ENCODE data around the gene SMC1B.

DNA sequence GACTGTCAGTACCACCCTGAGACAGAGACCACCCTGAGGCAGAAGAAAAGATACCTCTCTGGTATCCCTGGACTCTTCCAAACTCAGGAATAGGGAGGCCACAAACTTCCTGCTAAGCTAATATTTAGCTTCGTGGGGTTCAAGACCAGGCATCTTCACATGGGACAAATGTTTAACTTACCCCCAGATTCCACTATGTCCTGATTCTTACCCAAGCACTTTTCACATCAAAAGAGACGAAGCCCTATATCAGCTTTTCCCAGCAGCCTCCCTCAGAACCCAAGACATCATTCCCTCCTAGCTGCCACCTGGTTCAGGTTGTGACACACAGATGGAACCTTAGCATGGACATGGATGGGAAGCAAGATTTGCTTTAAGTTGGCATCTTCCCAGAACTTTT lies 32.1 kb downstream of the SMC1B start:
- no peak for TF ChIP-seq EZH2 (IDR thresholded peaks at IDR 0.05; ENCODE audit: borderline replicate concordance, low read depth, low read length)
- TF ChIP-seq, protein P1, sequence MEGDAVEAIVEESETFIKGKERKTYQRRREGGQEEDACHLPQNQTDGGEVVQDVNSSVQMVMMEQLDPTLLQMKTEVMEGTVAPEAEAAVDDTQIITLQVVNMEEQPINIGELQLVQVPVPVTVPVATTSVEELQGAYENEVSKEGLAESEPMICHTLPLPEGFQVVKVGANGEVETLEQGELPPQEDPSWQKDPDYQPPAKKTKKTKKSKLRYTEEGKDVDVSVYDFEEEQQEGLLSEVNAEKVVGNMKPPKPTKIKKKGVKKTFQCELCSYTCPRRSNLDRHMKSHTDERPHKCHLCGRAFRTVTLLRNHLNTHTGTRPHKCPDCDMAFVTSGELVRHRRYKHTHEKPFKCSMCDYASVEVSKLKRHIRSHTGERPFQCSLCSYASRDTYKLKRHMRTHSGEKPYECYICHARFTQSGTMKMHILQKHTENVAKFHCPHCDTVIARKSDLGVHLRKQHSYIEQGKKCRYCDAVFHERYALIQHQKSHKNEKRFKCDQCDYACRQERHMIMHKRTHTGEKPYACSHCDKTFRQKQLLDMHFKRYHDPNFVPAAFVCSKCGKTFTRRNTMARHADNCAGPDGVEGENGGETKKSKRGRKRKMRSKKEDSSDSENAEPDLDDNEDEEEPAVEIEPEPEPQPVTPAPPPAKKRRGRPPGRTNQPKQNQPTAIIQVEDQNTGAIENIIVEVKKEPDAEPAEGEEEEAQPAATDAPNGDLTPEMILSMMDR (IDR thresholded peaks at IDR 0.05 in 2 of 3, conservative IDR thresholded peaks at IDR 0.05 in 1 of 3; ENCODE audit: insufficient read depth in 2 of 3, low read depth in 1 of 3, low read length in 3 of 3) = no peak
- no peak for TF ChIP-seq GATAD2B (IDR thresholded peaks at IDR 0.05; ENCODE audit: borderline replicate concordance)
- no peak for TF ChIP-seq TGIF2 (CRISPR knock-in tag; IDR thresholded peaks at IDR 0.05)
- no peak for TF ChIP-seq RAD21 (CRISPR knock-in tag; conservative IDR thresholded peaks at IDR 0.05 in 1 of 2, IDR thresholded peaks at IDR 0.05 in 1 of 2)
- no peak for TF ChIP-seq SP1 (CRISPR knock-in tag; IDR thresholded peaks at IDR 0.05)
- no peak for TF ChIP-seq ERF (CRISPR knock-in tag; IDR thresholded peaks at IDR 0.05)
- TF ChIP-seq ZFP36 (IDR thresholded peaks at IDR 0.05; ENCODE audit: low read depth, low read length, partially characterized antibody) = no peak
- no peak for TF ChIP-seq U2AF1 (optimal IDR thresholded peaks at IDR 0.05; ENCODE audit: low read depth, low read length)
- TF ChIP-seq SLC30A9 (CRISPR knock-in tag; IDR thresholded peaks at IDR 0.05) = no peak
- TF ChIP-seq SMC3 (conservative IDR thresholded peaks at IDR 0.05; ENCODE audit: insufficient read depth, low read depth, low read length) = no peak
- TF ChIP-seq TARDBP (IDR thresholded peaks at IDR 0.05) = no peak
- no peak for TF ChIP-seq SIN3B (IDR thresholded peaks at IDR 0.05; ENCODE audit: low read depth)
- no peak for TF ChIP-seq JUN (IDR thresholded peaks at IDR 0.05; ENCODE audit: borderline replicate concordance, low read depth, low read length)
- TF ChIP-seq JUN (CRISPR knock-in tag; IDR thresholded peaks at IDR 0.05; ENCODE audit: borderline replicate concordance) = no peak

Data from K562 (cell line).